HUDEP-2 (cell line): ENCODE measurements around the gene CCDC149.
"Not testable (repeated sequence)": the region's sequence is repeated elsewhere in the genome, so short reads cannot be mapped to it uniquely, and the experiment has no call there.

Source experiments
- DNase-seq, 76 experiments: peaks; one replicate each; lab custom pipeline; 2025; ENCODE audit not compliant: unreplicated experiment in 76 of 76; lab: John Stamatoyannopoulos, UW

CCDC149 gene

GRCh38 chr4:24917076-24917856 is 4.4 kb upstream of the CCDC149 start:
- no peak for DNase-seq

- no peak for DNase-seq
Measured at GRCh38 chr4:24915121-24915922, 2.5 kb upstream of the CCDC149 start.

- no peak for DNase-seq
Measured at GRCh38 chr4:24914460-24914859, 1.6 kb upstream of the CCDC149 start.

GRCh38 chr4:24913119-24913485 is 260 bp upstream of the CCDC149 start:
- DNase-seq: no peak

GRCh38 chr4:24910499-24910898 is 2.3 kb downstream of the CCDC149 start:
- no peak for DNase-seq

GRCh38 chr4:24909606-24910005 is 3.2 kb downstream of the CCDC149 start:
- not testable (repeated sequence) for DNase-seq

- no peak for DNase-seq
Measured at GRCh38 chr4:24897639-24898038, 15.2 kb downstream of the CCDC149 start.

- no peak for DNase-seq
Measured at GRCh38 chr4:24896977-24897376, 15.9 kb downstream of the CCDC149 start.

- no peak for DNase-seq
Measured at GRCh38 chr4:24896056-24896455, 16.8 kb downstream of the CCDC149 start.

GRCh38 chr4:24895461-24895860 is 17.4 kb downstream of the CCDC149 start:
- DNase-seq: no peak

GRCh38 chr4:24894846-24895245 is 18.0 kb downstream of the CCDC149 start:
- DNase-seq: no peak

- no peak for DNase-seq
Measured at GRCh38 chr4:24894243-24894642, 18.6 kb downstream of the CCDC149 start.

GRCh38 chr4:24892778-24893177 is 20.1 kb downstream of the CCDC149 start:
- no peak for DNase-seq

GRCh38 chr4:24892278-24892677 is 20.6 kb downstream of the CCDC149 start:
- no peak for DNase-seq

GRCh38 chr4:24890561-24891126 is 22.2 kb downstream of the CCDC149 start:
- no peak for DNase-seq

- DNase-seq: no peak
Measured at GRCh38 chr4:24889991-24890390, 22.9 kb downstream of the CCDC149 start.

GRCh38 chr4:24888475-24889344 is 24.1 kb downstream of the CCDC149 start:
- DNase-seq: peak in 42 of 76 experiments; percentile 1 to 68 (median 24)

GRCh38 chr4:24887881-24888430 is 24.9 kb downstream of the CCDC149 start:
- DNase-seq: no peak

GRCh38 chr4:24886596-24886995 is 26.2 kb downstream of the CCDC149 start:
- no peak for DNase-seq

- no peak for DNase-seq
Measured at GRCh38 chr4:24885342-24885741, 27.5 kb downstream of the CCDC149 start.
